ENCODE measurements around the gene IDH2. TPM values are rescaled to one million over a fixed set of nuclear protein-coding genes. Genes with fewer than 3 reads are reported as not detected.
"Not testable (repeated sequence)": the region's sequence is repeated elsewhere in the genome, so short reads cannot be mapped to it uniquely, and the experiment has no call there.

Gene IDH2
- total RNA-seq, 1 donor from 2014 or later, result 126 TPM

DNA sequence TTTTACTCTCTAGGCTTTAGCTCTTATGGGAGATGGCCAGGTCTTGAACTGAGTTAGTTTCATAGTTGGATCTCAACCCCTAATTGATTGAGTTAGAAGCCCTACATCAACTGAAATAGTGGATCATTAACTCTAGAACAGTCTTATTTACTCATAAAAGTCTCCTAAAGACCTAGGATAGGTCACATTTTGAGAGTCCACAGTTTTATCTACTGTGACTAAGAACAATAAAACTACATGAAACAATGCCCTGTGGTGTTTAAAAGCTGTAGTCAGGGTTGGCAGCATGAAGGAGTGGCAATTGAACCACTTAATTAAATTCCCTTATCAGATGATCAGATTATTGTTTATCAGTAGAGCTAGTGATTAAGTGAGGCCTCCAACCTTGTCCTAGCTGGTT lies 22.2 kb upstream of the IDH2 start:
- H3K27ac Mint-ChIP-seq, result no peak overlapping the region
- no peak for DNase-seq (ENCODE audit: low spot score in 2 of 2, unreplicated experiment in 2 of 2)
- H3K9me3 Mint-ChIP-seq, result no peaks in the 10 kb centered on the region
- TF ChIP-seq, protein P1, sequence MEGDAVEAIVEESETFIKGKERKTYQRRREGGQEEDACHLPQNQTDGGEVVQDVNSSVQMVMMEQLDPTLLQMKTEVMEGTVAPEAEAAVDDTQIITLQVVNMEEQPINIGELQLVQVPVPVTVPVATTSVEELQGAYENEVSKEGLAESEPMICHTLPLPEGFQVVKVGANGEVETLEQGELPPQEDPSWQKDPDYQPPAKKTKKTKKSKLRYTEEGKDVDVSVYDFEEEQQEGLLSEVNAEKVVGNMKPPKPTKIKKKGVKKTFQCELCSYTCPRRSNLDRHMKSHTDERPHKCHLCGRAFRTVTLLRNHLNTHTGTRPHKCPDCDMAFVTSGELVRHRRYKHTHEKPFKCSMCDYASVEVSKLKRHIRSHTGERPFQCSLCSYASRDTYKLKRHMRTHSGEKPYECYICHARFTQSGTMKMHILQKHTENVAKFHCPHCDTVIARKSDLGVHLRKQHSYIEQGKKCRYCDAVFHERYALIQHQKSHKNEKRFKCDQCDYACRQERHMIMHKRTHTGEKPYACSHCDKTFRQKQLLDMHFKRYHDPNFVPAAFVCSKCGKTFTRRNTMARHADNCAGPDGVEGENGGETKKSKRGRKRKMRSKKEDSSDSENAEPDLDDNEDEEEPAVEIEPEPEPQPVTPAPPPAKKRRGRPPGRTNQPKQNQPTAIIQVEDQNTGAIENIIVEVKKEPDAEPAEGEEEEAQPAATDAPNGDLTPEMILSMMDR (IDR thresholded peaks at IDR 0.05; ENCODE audit: unreplicated experiment), result no peak
- no peaks in the 10 kb centered on the region for H3K36me3 Mint-ChIP-seq
- H3K27me3 Mint-ChIP-seq (ENCODE audit: low read depth), result no peaks in the 10 kb centered on the region
- no peak overlapping the region for H3K4me3 Mint-ChIP-seq
- H3K4me1 Mint-ChIP-seq, result peaks cover 7% of the 10 kb centered on the region

DNA sequence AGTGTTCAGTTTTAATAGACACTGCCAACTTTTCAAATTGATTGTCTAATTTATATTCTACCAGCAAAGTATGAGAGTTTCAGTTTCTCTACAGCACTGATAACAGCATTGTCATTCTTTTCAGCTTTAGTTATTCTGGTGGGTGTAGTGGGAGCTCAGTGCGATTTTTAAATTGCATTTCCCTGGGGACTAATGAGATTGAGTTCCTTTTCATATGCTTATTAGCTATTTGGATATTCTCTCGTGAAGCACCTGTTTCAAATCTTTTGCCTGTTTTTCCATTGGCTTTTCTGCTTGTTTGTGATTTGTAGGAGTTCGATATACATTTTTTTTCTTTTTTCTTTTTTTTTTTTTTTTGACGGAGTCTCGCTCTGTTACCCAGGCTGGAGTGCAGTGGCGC lies 18.8 kb upstream of the IDH2 start:
- Mint-ChIP-seq H3K36me3 (no peaks in the 10 kb centered on the region), H3K27ac (no peak overlapping the region), H3K27me3 (ENCODE audit: low read depth) (no peaks in the 10 kb centered on the region), H3K4me1 (no peaks in the 10 kb centered on the region), H3K9me3 (peaks cover 2% of the 10 kb centered on the region), H3K4me3 (no peak overlapping the region)
- TF ChIP-seq, protein P1 (IDR thresholded peaks at IDR 0.05; ENCODE audit: unreplicated experiment), result no peak
- no peak for DNase-seq (ENCODE audit: low spot score in 2 of 2, unreplicated experiment in 2 of 2)

DNA sequence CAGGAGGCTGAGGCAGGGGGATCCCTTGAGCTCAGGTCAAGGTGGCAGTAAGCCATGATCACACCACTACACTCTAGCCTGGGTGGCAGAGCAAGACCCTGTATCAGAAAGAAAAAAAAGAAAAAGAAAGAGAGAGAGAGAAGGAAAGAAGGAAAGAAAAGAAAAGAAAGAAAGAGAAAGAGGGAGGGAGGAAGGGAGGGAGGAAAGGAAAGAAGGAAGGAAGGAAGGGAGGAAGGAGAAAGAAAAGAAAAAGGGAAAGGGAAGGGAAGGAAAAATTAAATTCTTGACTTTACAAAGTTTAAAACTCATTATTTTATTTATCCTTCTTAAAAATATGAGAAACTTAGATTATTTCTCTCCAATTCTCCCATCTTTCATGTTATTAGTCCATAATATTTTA lies 17.1 kb upstream of the IDH2 start:
- TF ChIP-seq, protein P1 (IDR thresholded peaks at IDR 0.05; ENCODE audit: unreplicated experiment), result no peak
- Mint-ChIP-seq H3K4me1 (no peaks in the 10 kb centered on the region), H3K4me3 (no peak overlapping the region), H3K36me3 (peaks cover 3% of the 10 kb centered on the region), H3K27ac (no peak overlapping the region), H3K27me3 (ENCODE audit: low read depth) (no peaks in the 10 kb centered on the region), H3K9me3 (peaks cover 7% of the 10 kb centered on the region)
- DNase-seq (ENCODE audit: low spot score in 2 of 2, unreplicated experiment in 2 of 2), result no peak

DNA sequence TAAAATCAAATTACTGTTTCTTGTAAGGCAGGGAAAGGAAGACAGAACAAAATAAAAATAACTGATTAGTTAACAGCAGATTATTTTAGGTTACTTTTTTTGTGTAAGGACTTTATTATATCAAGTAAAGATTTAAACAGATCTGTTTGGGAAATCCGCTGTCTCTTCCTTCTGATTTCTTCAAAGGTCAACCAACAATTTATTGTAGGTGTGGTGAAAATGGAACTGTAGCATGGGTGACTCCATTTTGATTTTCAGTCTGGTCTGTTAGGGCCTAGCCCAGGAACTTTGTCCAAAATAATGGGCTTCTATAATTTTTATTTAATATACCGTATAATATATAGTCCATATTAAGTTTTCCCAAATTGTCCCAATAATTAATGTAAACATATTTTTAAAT lies 13.5 kb upstream of the IDH2 start:
- Mint-ChIP-seq H3K27ac (no peak overlapping the region), H3K4me1 (no peaks in the 10 kb centered on the region), H3K4me3 (no peak overlapping the region), H3K36me3 (peaks cover 5% of the 10 kb centered on the region), H3K27me3 (ENCODE audit: low read depth) (no peaks in the 10 kb centered on the region), H3K9me3 (peaks cover 10% of the 10 kb centered on the region)
- no peak for DNase-seq (ENCODE audit: low spot score in 2 of 2, unreplicated experiment in 2 of 2)
- TF ChIP-seq, protein P1 (IDR thresholded peaks at IDR 0.05; ENCODE audit: unreplicated experiment), result no peak

DNA sequence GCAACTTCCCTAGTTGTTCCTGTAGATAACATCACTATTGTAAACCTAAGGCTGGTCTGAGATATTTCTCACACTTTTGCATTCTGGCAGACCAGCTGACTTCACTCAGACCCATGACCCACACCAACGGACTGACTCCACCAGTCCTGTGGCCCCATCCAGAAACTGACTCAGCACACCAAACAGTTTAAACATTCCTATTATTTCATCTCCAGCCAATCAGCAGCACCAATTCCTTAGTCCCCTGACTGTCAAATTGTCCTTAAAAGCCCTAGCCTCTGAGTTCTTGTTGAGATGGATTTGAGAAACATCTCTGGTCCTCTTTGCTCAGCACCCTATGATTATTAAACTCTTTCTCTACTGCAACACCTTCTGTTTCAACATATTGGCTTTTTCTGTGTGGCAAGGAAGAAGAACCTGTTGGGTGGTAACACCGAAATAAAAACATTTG lies 12.2 kb upstream of the IDH2 start:
- DNase-seq (ENCODE audit: low spot score in 2 of 2, unreplicated experiment in 2 of 2), result no peak
- Mint-ChIP-seq H3K27me3 (ENCODE audit: low read depth) (no peaks in the 10 kb centered on the region), H3K4me1 (no peaks in the 10 kb centered on the region), H3K27ac (no peak overlapping the region), H3K9me3 (peaks cover 10% of the 10 kb centered on the region), H3K36me3 (peaks cover 5% of the 10 kb centered on the region), H3K4me3 (no peak overlapping the region)
- TF ChIP-seq, protein P1 (IDR thresholded peaks at IDR 0.05; ENCODE audit: unreplicated experiment), result no peak

DNA sequence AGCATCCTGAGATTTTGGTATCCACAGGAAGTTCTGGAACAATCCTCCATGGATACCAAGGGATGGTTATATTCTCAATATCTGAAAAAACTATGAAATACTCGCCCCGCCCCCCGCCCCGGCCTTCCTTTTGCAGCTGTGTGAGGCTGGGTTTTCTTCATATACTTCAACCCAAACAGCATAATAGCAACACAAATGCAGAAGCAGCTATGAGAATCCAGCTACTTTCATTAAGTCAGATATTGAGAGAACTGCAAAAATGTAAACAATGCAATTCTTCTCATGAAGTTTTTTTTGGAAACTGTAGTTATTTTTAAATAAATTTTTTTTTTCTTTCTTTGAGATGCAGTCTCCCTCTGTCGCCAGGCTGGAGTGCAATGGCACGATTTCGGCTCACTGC lies 10.9 kb upstream of the IDH2 start:
- H3K36me3 Mint-ChIP-seq, result peaks cover 5% of the 10 kb centered on the region
- H3K27me3 Mint-ChIP-seq (ENCODE audit: low read depth), result no peaks in the 10 kb centered on the region
- TF ChIP-seq, protein P1 (IDR thresholded peaks at IDR 0.05; ENCODE audit: unreplicated experiment), result no peak
- DNase-seq (ENCODE audit: low spot score in 2 of 2, unreplicated experiment in 2 of 2), result no peak
- H3K9me3 Mint-ChIP-seq, result peaks cover 10% of the 10 kb centered on the region
- no peaks in the 10 kb centered on the region for H3K4me1 Mint-ChIP-seq
- H3K27ac Mint-ChIP-seq, result no peak overlapping the region
- H3K4me3 Mint-ChIP-seq, result no peak overlapping the region

DNA sequence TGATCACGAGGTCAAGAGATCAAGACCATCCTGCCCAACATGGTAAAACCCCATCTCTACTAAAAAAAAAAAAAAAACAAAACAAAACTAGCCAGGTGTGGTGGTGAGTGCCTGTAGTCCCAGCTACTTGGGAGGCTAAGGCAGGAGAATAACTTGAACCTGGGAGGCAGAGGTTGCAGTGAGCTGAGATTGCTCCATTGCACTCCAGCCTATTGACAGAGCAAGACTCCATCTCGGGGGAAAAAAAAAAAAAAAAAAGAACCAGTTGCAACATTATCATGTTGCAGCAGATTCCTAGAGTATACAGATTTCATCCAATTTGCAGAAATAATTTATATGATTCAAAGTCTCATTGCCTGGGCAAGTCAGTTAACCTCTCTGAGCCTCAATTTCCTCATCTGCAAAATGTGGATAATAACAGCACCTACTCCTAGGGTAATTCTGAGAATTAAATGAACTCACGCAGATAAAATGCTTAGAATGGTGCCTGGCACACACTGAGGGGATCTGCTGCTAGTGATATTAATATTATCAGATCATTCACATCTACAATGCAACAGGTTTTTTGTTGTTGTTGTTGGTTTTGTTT lies 7.0 kb upstream of the IDH2 start:
- not testable (repeated sequence) for DNase-seq (ENCODE audit: low spot score in 2 of 2, unreplicated experiment in 2 of 2); H3K27ac Mint-ChIP-seq; H3K9me3 Mint-ChIP-seq; H3K4me3 Mint-ChIP-seq; H3K27me3 Mint-ChIP-seq (ENCODE audit: low read depth); H3K36me3 Mint-ChIP-seq
- H3K4me1 Mint-ChIP-seq, result peaks cover 15% of the 10 kb centered on the region

DNA sequence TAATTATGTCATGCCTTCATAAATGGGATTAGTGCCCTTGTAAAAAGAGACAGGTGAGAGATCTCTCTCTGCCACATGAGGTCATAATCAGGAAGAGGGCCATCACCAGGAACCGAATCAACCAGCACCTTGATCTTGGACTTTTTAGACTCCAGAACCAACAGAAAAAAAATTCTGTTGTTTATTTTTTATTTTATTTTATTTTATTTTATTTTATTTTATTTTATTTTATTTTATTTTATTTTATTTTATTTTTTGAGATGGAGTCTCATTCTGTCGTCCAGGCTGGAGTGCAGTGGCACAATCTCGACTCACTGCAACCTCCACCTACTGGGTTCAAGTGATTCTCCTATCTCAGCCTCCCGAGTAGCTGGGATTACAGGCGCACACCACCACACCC lies 5.8 kb upstream of the IDH2 start:
- H3K4me1 Mint-ChIP-seq, result peaks cover 19% of the 10 kb centered on the region
- not testable (repeated sequence) for H3K27me3 Mint-ChIP-seq (ENCODE audit: low read depth); H3K4me3 Mint-ChIP-seq; H3K9me3 Mint-ChIP-seq; DNase-seq (ENCODE audit: low spot score in 2 of 2, unreplicated experiment in 2 of 2); H3K27ac Mint-ChIP-seq; H3K36me3 Mint-ChIP-seq

Data from mesothelial cell of epicardium (in vitro differentiated cells).